HuH-7 (cell line): ENCODE data around the gene NOCT.
"Not testable (repeated sequence)": the region's sequence is repeated elsewhere in the genome, so short reads cannot be mapped to it uniquely, and the experiment has no call there.

Experiments
- DNase-seq: peaks from one replicate; pipeline ENCODE4 v3.0.0; 2011; ENCODE audit warnings: low spot score

Gene NOCT

DNA sequence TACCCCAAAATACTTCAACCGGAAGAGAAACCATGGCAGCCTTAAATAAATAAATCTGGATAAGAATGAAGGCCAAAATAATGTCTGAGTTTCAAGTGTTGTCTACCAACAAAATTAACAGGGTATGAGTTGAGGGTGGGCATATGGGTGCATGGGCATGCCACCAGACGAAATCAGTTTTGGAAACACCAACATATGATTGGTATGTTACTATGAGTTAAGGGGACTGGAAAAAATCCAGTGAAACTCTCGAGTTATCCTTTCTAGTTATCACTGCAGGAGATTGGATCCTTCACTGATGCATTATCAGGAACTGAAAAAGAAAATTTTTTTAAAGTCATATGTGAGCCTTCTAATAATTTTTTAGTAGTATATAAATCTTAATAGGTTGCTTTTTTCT is 32.4 kb downstream of the NOCT start:
- no peak for DNase-seq

DNA sequence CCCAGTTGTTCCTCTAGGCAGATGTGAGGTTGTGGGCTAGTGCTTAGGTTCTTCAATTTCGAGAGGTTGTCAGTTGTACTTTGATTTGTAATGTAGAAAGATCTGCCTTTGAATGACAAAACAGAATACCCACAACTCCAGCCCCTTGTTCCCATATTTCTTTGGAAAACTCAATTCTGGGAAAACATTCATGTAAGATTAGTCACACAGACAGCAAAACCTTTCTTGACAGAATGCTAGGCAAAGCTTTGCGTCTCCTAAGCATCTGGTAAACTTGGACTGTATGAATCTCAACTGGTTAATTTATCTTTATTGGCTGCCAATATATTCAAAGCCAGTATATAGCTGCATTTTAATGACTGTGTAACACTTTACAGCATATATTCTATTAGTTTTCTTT is 34.9 kb downstream of the NOCT start:
- DNase-seq = no peak

DNA sequence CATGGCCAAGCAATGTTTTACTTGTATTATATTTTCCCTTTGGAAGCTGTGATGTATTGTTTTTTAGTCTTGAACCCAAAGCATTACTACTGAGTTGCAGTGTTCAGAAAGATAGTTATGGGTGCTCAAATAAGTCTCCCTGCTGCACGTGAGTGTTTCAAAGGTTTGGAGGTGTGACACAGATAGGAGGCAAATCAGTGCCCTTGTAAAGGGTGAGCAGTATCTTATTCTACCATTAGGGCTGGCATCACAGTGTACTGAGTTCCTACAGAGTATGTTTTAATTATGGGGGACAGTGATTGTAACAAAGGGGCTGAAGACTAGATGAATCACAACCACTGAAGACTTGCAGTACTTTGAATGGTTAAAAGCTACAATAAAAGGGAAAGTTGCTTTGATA is 38.3 kb downstream of the NOCT start:
- DNase-seq = no peak

DNA sequence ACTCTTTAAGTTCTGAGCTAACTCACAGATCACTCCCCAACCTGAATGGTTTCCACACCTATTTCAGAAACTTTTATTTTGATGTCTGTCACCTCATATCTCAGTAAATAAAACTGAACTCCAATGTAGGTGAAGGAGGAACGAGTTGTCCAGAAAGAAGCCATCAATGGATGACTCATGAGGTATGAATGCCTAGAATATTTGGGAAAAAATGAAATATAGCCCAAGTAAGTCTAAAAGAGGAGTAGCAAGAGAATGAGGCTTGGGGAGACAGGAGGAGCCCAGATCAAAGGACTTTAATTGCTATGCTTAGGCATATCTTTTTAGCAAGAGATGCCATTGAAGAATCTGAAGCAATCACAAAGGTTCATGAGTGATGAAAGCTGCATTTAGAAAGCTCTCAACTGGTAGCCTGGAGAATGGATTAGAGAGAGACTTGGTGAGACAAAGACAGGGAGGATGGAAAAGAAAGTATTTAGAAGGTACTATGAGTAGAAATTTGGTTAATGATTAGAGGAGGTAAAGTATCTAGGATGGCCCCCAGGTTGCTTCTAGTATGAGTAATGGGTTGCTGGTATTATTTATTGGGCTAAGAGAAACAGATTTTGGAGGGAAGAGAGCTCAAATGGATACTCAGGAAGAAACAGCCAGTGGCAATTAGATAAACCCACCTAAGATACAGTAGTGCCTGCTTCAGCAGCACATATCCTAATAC is 39.4 kb downstream of the NOCT start:
- DNase-seq = no peak

DNA sequence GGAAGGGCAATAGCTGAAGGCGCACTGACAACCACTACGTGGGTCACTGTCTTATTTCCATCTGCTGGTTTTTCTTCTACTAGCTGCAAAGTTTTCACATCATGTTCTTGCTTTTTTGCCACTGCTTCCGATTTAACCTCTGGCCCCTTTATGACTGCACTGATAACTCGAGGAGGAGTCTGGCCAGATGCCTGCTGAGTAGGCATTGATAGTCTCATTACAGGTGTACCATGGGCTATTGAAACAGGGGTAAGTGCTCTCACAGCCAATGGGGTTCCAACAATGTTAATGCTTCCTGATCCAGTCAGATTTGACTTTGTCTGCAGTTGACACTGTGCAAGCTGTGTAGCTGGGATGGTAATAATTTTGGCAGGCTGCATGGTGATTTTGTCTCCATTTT is 43.4 kb downstream of the NOCT start:
- not testable (repeated sequence) for DNase-seq

DNA sequence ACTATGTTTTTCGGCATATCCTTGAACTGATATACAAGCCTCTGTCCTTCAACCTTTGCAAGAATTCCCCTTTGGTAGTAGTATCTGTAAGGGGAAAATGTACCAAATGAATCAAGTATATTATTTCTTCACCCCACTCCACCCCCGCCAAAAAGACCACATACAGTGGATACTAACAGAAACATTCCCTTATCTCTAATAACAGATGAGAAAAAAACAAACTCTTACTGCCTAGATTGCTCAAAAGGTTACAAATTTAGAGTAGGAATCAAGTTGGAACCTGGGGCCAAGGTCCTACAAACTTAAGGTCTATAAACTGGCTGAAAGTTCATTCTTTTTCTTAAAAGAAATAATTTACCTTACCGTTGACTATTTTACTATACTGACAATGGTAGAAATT is 45.0 kb downstream of the NOCT start:
- DNase-seq = no peak

DNA sequence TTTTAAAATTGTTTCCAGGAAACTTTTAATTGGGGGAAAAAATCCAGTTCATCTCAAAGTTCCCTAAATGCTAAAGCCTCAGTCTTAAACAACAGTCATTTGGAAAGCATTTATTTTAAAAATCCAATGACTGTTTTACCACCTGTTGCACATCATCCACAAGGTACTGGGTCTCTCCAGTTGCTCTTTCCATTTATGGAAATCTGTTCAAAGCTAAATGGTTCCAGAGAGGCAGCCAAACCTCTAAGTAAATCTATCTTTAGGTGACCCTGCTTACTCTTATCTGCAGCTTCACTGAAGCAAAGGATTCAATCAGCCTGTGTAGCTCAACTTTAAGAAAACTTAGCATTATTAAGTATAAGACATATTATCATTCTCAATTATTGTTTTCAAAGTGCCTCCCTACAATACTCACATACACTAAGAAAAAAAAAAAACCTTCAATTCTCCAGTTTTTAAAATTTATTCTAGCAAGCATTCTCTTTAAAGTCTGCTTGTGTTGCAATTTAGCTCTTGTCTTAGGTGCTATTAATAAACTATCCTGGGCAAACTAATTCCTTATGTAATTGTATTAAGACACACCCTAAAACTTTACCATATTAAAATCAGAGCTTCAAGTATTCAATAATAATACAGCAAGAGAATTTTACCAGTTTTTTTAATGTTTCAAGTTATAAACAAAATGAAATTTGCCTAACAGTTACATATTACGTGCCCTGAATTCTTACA is 60.6 kb downstream of the NOCT start:
- no peak for DNase-seq

DNA sequence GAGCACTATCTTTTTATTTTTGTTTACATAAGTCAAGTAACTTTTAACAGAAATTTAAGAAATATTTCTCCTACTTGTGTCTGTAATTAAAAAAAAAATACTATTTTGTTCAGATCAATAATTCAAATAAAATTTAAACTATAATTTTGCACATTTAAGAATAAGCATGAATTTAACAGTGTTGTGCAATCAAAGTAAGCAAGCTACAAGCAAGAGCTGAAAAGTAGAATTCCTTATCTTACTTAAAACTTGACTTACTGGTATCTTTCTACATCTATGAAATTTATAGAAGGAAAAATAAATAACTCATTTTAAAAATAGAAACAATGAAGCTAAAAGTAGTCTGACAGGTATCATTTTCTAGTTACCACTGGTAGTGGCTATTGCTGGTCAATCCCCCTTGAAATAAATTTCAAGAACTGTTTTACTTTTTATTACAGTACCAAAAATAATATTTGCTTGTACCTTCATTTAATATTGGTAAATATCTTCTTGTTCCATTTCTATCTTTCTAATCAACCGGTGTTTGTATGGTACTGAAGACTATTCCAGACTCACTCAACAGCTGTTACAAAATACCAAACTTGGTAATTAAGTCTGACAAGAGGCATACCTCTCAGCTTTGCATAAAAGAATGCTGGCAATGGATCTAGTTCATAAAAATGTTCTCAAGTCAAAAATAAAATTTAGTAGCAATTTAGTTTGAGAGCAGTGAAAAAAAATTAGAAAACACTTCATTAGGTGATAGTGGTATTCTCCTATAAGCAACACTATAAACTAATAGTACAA is 62.2 kb downstream of the NOCT start:
- DNase-seq = no peak

DNA sequence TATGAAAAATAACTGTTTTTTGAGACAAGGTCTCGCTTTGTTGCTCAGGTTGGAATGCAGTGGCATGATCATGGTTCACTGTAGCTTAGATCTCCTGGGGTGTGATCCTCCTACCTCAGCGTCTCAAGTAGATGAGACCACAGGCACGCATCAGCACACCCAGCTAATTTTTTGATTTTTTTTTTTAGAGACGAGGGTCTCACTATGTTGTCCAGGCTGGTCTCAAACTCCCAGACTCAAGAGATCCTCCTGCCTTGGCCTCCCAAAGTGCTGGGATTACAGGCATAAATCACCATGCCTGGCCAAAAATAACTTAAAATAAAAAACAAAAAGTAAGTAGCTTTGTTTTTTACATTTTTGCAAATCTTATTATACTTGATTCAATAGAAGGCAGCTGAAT is 63.3 kb downstream of the NOCT start:
- DNase-seq = no peak

DNA sequence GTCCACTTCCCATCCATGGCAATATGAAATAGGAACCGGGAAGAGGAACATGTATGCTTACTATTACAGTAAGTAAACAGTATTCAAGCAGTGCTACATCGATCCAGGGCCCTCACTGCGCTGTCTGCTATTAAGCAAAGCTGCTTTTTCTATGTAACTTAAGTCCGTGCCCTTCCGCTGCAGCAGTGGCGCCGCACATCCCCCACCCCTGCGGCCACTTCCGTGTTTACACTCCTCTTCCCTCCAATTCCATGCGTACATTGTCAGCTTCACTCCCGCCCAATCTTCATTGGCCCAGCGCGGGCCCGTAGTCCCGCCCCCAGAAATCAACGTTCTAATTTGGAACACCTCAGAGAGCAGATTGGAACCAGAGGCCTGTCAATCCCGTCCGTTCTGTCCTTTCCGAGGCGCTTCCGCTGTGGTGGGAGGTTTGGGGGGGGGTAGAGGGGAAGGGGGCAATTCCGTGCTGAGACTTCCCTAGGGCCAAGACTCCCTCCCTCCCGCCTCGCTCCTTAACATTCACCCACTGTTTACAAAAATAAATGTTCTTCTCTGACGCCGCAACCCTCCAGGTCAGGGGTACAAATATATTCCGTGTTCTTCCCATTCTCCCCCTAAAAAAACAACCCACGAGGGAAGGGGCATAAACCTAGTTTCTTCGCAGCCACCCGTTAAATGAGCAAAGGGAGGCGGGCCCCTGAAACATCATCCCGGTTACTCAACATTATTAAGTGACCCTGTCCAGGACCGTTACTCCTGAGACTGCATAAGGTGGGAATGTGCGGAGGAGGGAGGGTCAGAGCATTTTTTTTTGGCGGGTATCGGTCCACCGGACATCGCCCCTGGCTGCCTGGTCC is 67.4 kb downstream of the NOCT start:
- DNase-seq = peak; percentile 86

DNA sequence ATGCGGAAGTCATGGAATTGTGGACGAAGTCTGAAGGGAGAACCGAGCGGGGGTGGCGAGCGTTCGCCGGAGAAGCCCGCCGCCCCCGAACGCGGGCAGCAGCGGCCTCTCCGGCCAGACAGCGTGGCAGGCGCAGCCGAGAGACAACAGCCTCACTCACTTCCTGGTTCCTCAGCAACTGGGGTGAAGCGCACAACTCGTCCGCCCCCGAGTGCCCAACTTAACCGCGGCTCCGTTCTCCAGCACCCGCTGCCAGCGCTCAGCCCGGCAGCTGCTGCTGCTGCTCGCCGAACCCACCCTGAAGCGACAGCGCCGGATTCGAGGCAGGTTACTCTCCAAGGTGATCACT is 68.0 kb downstream of the NOCT start:
- DNase-seq = peak; percentile 44

DNA sequence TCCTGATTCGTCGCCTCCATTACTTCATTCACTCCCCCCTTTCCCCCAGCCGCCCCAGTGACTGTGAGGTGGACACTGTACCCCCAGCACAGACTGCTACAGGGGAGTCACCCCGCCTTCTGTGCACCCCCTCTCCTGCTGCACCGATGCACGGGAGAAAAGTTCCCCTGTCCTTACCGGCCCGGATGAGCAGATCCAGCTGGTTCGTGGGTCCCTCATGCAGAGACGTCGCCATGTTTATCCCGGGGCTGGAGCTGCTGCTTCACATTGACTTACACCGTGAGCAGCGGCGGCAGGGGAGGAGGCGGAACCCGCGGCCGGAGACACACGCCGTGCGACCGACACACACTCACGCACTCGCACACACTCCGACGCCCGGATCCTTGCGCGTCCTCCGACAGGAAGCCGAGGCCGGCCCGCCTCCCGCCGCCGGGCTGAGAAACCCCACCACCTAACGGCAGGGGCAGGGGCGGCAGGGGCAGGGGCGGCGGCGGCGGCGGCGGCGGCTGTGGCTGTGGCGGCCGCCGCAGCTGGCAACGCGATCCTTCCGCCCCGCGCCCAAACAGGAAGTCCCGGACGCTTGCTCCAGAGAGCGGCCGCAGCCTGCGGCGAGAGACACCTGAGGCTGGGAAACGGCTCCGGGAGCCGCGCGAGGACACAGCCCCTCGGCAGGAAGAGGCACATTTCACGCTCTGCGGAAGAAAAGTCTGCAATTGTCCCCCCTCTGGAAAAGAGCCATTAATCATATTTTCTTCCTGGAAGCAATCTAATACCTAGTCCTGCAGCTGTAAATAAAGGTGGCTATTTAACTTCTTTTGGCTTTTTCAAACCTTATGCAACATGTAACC is 68.6 kb downstream of the NOCT start:
- peak; percentile 49 for DNase-seq

DNA sequence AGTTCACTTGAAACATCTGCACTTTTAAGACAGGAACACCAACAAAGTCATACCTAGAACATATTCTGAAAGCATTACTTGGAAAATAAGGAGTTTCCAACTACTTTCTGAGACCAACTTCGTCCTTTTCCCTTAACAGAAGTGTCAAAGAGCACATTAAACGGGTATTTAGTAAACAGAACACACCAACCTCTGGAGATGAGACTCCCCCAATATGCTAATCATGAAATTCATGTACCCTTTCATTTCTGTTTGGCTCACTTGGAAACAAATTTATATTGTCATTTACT is 69.2 kb downstream of the NOCT start:
- no peak for DNase-seq

DNA sequence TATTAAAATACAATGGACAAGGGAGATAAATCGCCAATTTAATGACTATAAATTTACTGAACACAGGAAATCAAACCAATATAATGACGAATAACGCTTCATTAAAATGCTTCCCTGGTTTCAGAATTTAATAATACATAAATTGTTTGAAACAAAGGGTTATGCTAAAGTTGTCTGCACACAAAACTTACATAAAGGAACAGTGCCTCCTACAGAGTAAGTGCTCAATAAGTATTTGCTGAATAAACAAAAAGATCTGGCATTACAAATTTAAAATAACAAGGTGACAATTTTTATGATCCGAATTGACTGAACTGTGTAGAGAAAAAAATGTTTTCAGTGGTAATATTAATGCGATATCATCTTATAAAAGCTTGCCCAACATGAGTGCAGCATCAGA is 69.6 kb downstream of the NOCT start:
- no peak for DNase-seq

DNA sequence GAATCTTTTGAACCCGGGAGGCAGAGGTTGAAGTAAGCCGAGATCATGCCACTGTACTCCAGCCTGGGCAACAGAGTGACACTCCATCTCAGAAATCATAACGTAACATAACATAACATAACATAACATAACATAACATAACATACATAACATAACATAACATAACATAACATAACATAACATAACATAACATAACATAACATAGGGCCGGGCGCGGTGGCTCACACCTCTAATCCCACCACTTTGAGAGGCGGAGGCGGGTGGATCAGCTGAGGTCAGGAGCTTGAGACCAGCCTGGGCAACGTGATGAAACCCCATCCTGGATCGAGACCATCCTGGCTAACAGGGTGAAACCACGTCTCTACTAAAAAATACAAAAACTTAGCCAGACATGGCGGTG is 76.7 kb downstream of the NOCT start:
- DNase-seq = no peak
